KG1 (cell line): ENCODE results near the gene ELMO3.

Experiments used
- DNase-seq: peaks from one replicate; lab custom pipeline; 2025; lab: John Stamatoyannopoulos, UW

Gene ELMO3

GRCh38 chr16:67182288-67182687 is 16.6 kb upstream of the ELMO3 start:
- no peak for DNase-seq

DNA sequence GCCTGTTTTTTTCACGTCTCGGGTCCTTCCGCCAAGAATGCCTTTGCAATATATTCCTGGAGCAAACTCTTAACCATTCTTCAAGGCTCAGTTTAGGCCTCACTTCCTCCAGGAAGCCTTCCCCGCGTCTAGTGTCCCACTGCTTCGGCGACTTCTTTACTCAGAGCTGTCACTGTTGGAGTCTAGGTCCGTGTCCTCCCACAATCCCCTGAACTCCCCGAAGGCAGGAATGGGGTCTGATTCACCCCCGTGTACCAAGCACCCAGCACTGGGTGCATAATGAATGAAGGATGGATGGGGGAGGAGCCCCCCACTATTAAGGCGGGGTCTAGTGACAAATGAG is 15.7 kb upstream of the ELMO3 start:
- DNase-seq: no peak

DNA sequence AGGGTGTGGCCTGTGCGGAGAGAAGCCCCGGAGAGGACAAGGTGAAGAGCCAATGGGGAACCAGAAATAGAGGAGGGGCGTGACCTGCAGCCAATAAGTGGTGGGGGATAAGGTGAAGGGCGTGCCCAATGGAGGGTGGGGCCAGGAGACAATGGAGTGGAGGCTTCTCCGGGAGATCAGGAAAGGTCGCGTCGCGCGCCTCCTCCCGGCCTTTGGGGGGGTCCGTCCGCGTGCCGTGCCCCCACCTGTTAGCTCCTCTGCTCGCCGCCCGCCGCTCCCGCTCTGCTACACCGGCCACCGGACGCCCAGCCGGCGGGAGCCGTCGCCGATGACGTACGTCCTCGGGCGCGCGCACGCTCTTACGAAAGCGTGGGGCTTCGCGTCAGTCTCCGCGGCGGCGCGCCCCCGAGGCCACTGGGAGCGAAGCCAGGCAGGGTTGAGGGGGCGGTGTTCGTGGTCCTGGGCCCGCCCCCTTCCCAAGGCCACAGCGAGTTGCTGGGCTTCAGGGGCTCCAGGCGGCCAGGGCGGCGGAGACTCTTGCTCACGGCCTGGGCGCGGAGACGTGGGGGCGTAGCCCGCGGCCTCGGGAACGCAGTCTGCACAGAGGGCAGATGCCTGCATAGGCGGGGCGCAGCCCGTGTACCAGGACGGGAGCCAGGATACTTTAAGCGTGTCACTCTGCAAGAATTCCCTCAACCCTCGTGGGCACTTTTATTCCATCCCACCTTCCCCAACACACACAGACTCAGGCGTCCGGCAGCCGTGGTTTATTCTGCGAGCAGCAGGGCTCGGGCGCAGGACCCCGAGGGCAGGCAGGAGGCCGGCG is 15.1 kb upstream of the ELMO3 start, which contains the start of gene MATCAP1:
Gene MATCAP1, minus strand, starts transcription at position 337 of the 826 bp plus-strand sequence. CDS start 3,353 bp downstream, outside the sequence.
- DNase-seq: peak; percentile 82

GRCh38 chr16:67184453-67184994 is 14.4 kb upstream of the ELMO3 start:
- no peak for DNase-seq

GRCh38 chr16:67184995-67185650 is 13.8 kb upstream of the ELMO3 start:
- DNase-seq: peak; percentile 23

DNA sequence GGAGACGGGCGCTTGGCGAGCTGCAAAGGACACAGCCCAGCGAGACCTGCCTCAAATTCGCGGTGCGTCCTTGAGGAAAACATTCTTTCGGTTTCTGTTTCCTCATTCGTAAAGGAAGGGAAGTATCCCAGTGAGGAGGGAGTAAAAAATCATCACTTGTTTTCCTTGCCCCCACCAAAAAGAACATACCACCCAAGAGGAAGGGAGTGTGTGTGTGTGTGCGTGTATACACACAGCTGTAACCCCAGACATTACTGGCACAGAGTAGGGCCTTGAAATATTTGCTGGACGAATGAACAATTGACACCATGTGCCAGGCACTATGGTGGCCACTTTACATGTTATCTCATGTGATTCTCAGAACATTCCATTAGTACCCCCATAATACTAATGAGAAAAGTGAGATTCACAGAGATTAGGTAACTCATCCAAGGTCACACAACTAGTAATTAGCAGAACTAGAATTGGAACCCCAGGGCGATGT is 13.2 kb upstream of the ELMO3 start:
- DNase-seq: no peak

- DNase-seq: no peak
Observed at GRCh38 chr16:67186550-67186950, 12.4 kb upstream of the ELMO3 start.

DNA sequence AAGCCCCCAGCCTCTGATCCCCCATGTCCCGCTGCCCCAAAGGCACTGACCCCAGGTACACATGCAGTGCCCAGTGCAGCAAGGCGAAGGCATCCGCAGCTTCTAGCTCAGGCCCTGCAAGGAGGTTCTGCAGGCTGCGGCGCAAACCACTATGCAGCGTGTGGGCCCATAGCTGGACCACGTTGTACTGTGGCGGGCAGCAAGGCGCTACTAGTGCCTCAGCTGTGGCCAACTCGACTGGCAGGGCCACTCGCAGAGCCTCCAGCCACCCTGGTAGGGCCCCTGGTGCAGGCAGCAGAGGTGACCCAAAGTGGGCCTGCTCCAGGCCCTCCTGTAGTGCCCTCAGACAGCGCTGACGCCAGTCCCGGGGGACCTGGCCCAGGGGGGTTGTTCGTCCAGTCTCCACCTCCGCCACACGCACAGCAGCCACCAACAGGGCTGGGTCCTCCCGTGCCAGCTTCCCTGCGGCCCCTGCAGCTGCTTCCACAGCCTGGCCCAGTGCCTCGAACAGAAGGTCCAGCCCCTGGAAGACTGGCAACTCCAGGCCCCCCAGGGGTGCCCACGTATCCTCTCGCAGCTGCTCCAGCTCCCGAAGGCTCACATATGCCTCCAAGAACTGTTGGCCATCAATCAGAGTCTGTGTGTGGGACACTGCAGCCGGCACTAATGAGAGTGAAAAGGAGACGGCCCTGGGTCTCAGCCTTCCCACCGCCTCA is 11.6 kb upstream of the ELMO3 start:
- DNase-seq: no peak

- DNase-seq: no peak
Observed at GRCh38 chr16:67188323-67188722, 10.6 kb upstream of the ELMO3 start.

DNA sequence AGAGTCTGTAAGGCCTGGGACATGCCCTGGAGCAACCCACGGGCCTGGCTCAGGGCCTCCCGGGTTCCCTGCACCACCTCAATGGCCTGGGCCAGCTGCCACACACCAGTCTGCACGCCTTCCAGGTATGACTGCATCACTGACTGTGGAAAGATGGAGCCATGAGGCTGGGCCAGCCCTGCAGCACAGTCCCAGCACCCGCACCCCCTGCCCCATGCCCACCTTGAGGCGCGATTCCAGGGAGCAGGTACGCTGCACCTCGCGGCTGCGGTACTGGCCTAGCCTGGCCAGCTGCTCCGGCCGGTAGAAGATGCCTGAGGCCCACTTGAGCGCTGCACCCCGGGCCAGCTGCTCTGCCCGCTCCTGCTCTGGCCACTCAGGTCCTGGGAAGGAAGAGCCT is 10.1 kb upstream of the ELMO3 start:
- DNase-seq: no peak

GRCh38 chr16:67190041-67190440 is 8.9 kb upstream of the ELMO3 start, which contains the start of gene EXOC3L1:
Gene EXOC3L1 (minus strand): TSS chr16:67190136. CDS start chr16:67189676, 460 bp downstream.
- DNase-seq: no peak

GRCh38 chr16:67190448-67191399 is 8.2 kb upstream of the ELMO3 start:
- DNase-seq: no peak

- no peak for DNase-seq
Observed at GRCh38 chr16:67191411-67191994, 7.4 kb upstream of the ELMO3 start.

DNA sequence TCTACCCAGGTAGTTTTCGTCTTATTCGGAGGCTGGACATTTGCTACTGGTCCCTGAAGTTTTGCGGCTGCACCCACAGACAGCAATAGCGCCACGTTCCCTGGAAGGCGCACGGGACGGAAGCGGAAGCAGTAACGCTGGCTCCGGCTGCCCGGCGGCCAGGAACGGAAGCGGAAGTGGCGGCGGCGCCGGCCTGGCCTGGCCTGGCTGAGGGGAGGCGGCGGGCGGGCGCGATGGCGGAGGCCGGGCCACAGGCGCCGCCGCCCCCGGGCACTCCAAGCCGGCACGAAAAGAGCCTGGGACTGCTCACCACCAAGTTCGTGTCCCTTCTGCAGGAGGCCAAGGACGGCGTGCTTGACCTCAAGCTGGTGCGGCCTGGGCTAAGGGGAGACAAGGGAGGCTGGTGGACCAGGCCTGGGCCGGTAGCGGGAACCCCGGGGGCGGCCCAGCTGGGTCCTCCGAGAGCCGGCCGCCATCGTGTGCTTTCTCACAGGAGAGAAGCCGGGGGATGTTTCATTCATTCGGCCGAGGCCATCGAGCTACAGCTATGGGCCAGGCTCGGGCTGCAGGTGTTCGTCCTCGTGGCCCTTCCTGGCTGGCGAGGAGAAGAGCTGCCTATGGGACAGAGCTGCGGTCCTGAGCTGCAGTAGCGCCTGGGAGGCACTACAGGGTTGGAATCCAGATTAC is 6.8 kb upstream of the ELMO3 start, which contains the start of gene E2F4:
Gene E2F4, plus strand, starts transcription at position 161 of the 687 bp plus-strand sequence. Its CDS starts 73 bp downstream, at position 234.
- DNase-seq: peak; percentile 86

DNA sequence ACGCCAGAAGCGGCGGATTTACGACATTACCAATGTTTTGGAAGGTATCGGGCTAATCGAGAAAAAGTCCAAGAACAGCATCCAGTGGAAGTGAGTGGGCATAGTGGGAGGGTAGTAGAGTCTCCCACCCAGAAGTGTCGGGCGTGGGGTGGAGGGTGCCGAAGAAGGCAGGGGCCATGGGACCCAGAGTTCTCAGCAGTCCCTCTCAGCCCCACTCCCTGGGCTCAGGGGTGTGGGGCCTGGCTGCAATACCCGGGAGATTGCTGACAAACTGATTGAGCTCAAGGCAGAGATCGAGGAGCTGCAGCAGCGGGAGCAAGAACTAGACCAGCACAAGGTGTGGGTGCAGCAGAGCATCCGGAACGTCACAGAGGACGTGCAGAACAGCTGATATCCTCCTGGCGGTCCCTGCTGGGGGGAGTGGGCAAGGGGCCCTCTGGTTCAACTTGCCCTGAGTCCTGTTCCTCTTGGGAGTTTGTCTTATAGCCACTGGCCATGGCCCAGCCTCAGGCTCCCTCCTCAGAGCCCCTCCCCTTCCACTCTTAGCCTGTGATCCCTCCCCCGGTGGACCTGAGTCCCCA is 6.1 kb upstream of the ELMO3 start:
- DNase-seq: no peak

DNA sequence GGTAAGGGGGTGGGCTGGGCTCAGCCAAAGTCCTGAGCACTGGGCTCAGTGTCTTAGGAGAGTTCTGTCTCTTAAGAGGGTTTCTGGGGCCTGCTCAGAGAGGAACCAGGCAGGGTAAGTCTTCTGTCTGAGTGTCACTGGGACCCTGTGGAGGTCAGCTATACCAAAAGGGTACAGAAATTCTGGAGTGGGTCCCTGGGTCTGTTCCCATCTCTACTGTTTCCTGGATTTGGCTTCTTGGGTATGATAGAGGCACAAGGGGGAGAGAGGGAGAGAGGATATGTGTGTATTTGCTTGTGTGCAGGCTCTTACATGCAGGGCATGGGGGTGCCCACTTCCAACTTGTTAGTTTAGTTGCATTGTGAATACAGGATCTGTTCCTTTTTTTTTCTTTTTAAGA is 5.4 kb upstream of the ELMO3 start:
- DNase-seq: no peak

- no peak for DNase-seq
Observed at GRCh38 chr16:67194260-67194659, 4.7 kb upstream of the ELMO3 start.

- DNase-seq: no peak
Observed at GRCh38 chr16:67195676-67196075, 3.3 kb upstream of the ELMO3 start.

GRCh38 chr16:67196881-67197280 is 2.0 kb upstream of the ELMO3 start:
- DNase-seq: no peak

DNA sequence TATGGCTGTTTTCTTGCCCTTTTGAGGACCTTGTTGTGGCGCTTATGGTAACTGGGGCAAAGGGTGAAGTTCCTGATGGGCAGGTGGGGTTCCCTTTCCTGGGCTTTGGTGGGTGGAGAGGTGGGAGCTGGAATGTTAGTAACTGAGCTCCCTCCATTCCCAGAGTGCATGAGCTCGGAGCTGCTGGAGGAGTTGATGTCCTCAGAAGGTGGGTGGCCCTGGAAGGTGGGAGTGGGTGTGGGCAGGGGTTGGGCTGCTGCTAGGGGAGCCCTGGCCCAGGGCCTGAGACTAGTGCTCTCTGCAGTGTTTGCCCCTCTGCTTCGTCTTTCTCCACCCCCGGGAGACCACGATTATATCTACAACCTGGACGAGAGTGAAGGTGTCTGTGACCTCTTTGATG is 1.2 kb upstream of the ELMO3 start:
- DNase-seq: no peak
